Measurements from ENCODE around the gene ESRP2.

The ESRP2 gene

DNA sequence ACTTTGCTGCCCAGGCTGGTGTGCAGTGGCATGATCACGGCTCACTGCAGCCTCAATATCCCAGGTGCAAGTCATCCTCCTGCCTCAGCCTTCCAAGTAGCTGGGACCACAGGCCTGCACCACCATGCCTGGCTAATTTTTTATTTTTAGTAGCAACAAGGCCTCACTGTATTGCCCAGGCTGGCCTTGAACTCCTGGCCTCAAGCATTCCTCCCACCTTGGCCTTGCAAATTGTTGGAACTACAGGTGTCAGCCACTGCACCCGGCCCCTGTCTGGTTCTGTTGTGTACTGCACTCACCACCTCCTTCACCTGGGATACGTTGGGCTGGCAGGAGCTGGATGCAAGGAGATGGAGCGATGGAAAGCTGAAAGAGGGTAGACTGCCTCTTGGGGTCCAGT lies 17.8 kb upstream of the ESRP2 start:
- H3K36me3 ChIP-seq, result peaks cover 5% of the 10 kb centered on the region
- TF ChIP-seq, protein P1, sequence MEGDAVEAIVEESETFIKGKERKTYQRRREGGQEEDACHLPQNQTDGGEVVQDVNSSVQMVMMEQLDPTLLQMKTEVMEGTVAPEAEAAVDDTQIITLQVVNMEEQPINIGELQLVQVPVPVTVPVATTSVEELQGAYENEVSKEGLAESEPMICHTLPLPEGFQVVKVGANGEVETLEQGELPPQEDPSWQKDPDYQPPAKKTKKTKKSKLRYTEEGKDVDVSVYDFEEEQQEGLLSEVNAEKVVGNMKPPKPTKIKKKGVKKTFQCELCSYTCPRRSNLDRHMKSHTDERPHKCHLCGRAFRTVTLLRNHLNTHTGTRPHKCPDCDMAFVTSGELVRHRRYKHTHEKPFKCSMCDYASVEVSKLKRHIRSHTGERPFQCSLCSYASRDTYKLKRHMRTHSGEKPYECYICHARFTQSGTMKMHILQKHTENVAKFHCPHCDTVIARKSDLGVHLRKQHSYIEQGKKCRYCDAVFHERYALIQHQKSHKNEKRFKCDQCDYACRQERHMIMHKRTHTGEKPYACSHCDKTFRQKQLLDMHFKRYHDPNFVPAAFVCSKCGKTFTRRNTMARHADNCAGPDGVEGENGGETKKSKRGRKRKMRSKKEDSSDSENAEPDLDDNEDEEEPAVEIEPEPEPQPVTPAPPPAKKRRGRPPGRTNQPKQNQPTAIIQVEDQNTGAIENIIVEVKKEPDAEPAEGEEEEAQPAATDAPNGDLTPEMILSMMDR (IDR thresholded peaks at IDR 0.05), result no peak

GRCh38 chr16:68252383-68252782 lies 16.5 kb upstream of the ESRP2 start:
- Histone ChIP-seq H3K4me1 (ENCODE audit: control insufficient read depth in 1 of 2, insufficient read depth in 1 of 2, low read depth in 1 of 2, low read length in 1 of 2) (peaks cover 6 to 8% of the 10 kb centered on the region in 2 experiments), H3K27ac (no peak overlapping the region), H3K4me3 (ENCODE audit: low read depth in 1 of 2, low read length in 1 of 2) (no peak overlapping the region), H3K9me3 (no peaks in the 10 kb centered on the region), H3K27me3 (no peaks in the 10 kb centered on the region), H3K36me3 (peaks cover 5% of the 10 kb centered on the region)
- TF ChIP-seq, protein P1 (IDR thresholded peaks at IDR 0.05), result no peak

More for the DNA sequence above, 17.8 kb upstream of the ESRP2 start:
- Histone ChIP-seq H3K4me1 (ENCODE audit: control insufficient read depth in 1 of 2, insufficient read depth in 1 of 2, low read depth in 1 of 2, low read length in 1 of 2) (peaks cover 15 to 16% of the 10 kb centered on the region in 2 experiments), H3K27ac (no peak overlapping the region), H3K9me3 (no peaks in the 10 kb centered on the region), H3K27me3 (no peaks in the 10 kb centered on the region), H3K4me3 (ENCODE audit: low read depth in 1 of 2, low read length in 1 of 2) (no peak overlapping the region)

- Histone ChIP-seq H3K4me1 (ENCODE audit: control insufficient read depth in 1 of 2, insufficient read depth in 1 of 2, low read depth in 1 of 2, low read length in 1 of 2) (peaks cover 8 to 10% of the 10 kb centered on the region in 2 experiments), H3K4me3 (ENCODE audit: low read depth in 1 of 2, low read length in 1 of 2) (no peak overlapping the region), H3K36me3 (peaks cover 5% of the 10 kb centered on the region), H3K9me3 (no peaks in the 10 kb centered on the region), H3K27me3 (no peaks in the 10 kb centered on the region), H3K27ac (no peak overlapping the region)
- TF ChIP-seq, protein P1 (IDR thresholded peaks at IDR 0.05), result no peak
Measured at GRCh38 chr16:68251832-68252231, 15.9 kb upstream of the ESRP2 start.

- Histone ChIP-seq H3K4me1 (ENCODE audit: control insufficient read depth in 1 of 2, insufficient read depth in 1 of 2, low read depth in 1 of 2, low read length in 1 of 2) (peaks cover 11 to 18% of the 10 kb centered on the region in 2 experiments), H3K9me3 (no peaks in the 10 kb centered on the region), H3K27me3 (no peaks in the 10 kb centered on the region), H3K36me3 (peaks cover 5% of the 10 kb centered on the region), H3K4me3 (ENCODE audit: low read depth in 1 of 2, low read length in 1 of 2) (no peak overlapping the region), H3K27ac (no peak overlapping the region)
- TF ChIP-seq, protein P1 (IDR thresholded peaks at IDR 0.05), result no peak
Measured at GRCh38 chr16:68250951-68251350, 15.0 kb upstream of the ESRP2 start.

- Histone ChIP-seq H3K27me3 (no peaks in the 10 kb centered on the region), H3K27ac (no peak overlapping the region), H3K4me3 (ENCODE audit: low read depth in 1 of 2, low read length in 1 of 2) (no peak overlapping the region), H3K4me1 (ENCODE audit: control insufficient read depth in 1 of 2, insufficient read depth in 1 of 2, low read depth in 1 of 2, low read length in 1 of 2) (peaks cover 22 to 31% of the 10 kb centered on the region in 2 experiments), H3K36me3 (peaks cover 3% of the 10 kb centered on the region), H3K9me3 (no peaks in the 10 kb centered on the region)
- TF ChIP-seq, protein P1 (IDR thresholded peaks at IDR 0.05), result no peak
Measured at GRCh38 chr16:68249371-68249770, 13.4 kb upstream of the ESRP2 start.

- Histone ChIP-seq H3K36me3 (no peaks in the 10 kb centered on the region), H3K4me1 (ENCODE audit: control insufficient read depth in 1 of 2, insufficient read depth in 1 of 2, low read depth in 1 of 2, low read length in 1 of 2) (peaks cover 25 to 33% of the 10 kb centered on the region in 2 experiments), H3K4me3 (ENCODE audit: low read depth in 1 of 2, low read length in 1 of 2) (no peak overlapping the region), H3K9me3 (no peaks in the 10 kb centered on the region), H3K27ac (no peak overlapping the region), H3K27me3 (no peaks in the 10 kb centered on the region)
- TF ChIP-seq, protein P1 (IDR thresholded peaks at IDR 0.05), result no peak
Measured at GRCh38 chr16:68247932-68248331, 12.0 kb upstream of the ESRP2 start.

Data from neutrophil (primary cell).